Measurements from ENCODE around the gene SYNDIG1L. TPM values are rescaled to one million over a fixed set of nuclear protein-coding genes. Genes with fewer than 3 reads are reported as not detected.
"Not testable (repeated sequence)": the region's sequence is repeated elsewhere in the genome, so short reads cannot be mapped to it uniquely, and the experiment has no call there.

SYNDIG1L gene
- total and polyA plus RNA-seq, 5 donors from 2014 or later: not detected

DNA sequence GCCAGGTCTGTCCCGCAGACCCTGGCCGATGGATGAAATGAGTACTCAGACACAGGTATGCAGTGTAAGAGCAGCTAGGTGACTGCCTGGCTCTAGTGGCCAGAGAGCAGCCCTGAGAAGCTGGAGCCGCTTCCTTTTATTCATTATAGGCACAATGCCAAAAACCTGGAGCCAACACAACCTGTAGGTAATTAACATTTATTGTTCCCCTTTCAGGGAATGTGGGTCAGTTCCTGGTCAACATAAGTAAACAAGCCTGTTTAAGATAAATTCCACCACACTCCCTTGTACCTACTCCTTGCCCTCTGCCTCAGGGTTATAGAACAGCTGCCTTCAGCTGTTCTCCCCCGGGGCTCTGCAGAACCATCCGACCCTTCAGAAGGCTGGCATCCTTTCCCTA, 28.4 kb upstream of the SYNDIG1L start:
- not testable (repeated sequence) for H3K27ac ChIP-seq (ENCODE audit: insufficient read depth, low read length, poor library complexity, severe bottlenecking); DNase-seq; H3K4me1 ChIP-seq (ENCODE audit: control insufficient read depth, insufficient read depth, low read length, poor library complexity, severe bottlenecking); H3K27ac Mint-ChIP-seq; ATAC-seq (ENCODE audit: low read depth in 2 of 2); H3K36me3 Mint-ChIP-seq; H3K36me3 ChIP-seq (ENCODE audit: control insufficient read depth, insufficient read depth, low read length); H3K9me3 ChIP-seq (ENCODE audit: control insufficient read depth in 2 of 2, low read length in 2 of 2); H3K4me3 Mint-ChIP-seq; H3K27me3 ChIP-seq (ENCODE audit: control insufficient read depth, insufficient read depth, low read length); H3K4me3 ChIP-seq (ENCODE audit: low read depth, low read length); H3K4me1 Mint-ChIP-seq
- H3K9me3 Mint-ChIP-seq: peaks cover 0 to 10% (median 0%) of the 10 kb centered on the region in 7 donors
- H3K27me3 Mint-ChIP-seq: peaks cover 22% of the 10 kb centered on the region

DNA sequence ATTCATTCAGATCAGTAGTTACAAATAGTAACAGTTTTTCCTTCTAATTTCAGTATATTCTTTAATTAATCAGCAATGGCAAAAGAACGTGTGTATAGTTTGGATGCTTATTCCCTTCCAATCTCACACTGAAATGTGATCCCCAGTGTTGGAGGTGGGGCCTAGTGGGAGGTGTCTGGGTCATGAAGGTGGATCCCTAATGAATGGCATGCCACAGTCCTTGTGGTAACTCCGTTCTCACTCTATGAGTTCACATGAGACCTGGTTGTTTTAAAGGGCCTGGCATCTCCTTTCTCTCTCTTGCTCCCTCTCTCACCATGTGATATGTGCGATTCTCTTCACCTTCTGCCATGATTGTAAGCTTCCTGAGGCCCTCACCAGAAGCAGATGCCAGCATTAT, 18.9 kb upstream of the SYNDIG1L start:
- Mint-ChIP-seq H3K4me3 (no peak overlapping the region), H3K27me3 (peaks cover 25% of the 10 kb centered on the region), H3K36me3 (no peaks in the 10 kb centered on the region), H3K27ac (no peak overlapping the region), H3K9me3 (peaks cover 0 to 3% (median 0%) of the 10 kb centered on the region in 7 donors), H3K4me1 (no peaks in the 10 kb centered on the region)
- Histone ChIP-seq H3K4me3 (ENCODE audit: low read depth, low read length) (no peak overlapping the region), H3K4me1 (ENCODE audit: control insufficient read depth, insufficient read depth, low read length, poor library complexity, severe bottlenecking) (no peaks in the 10 kb centered on the region), H3K27ac (ENCODE audit: insufficient read depth, low read length, poor library complexity, severe bottlenecking) (no peak overlapping the region), H3K27me3 (ENCODE audit: control insufficient read depth, insufficient read depth, low read length) (peaks cover 6% of the 10 kb centered on the region), H3K36me3 (ENCODE audit: control insufficient read depth, insufficient read depth, low read length) (no peaks in the 10 kb centered on the region), H3K9me3 (ENCODE audit: control insufficient read depth in 2 of 2, low read length in 2 of 2) (no peaks in the 10 kb centered on the region)
- no peak for ATAC-seq (ENCODE audit: low read depth in 2 of 2)
- no peak for DNase-seq

DNA sequence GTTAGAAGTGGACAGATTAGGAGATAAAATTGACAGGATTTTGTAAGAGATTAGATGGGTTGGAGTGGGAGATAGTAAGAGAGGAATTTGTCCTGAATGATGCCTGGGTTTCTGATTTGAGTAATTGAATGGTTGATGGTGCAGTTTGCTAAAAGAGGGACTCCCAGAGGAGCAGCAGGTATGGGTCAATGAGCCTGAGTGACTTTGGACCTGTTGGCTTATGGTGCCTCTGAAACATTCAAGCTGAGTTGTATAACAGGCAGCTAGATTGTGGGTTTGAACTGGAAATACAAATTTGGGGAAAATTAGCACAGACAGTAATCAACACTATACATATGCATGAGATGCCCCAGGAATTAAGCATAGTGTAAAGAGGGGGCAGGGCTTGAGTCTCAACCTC, 16.7 kb upstream of the SYNDIG1L start:
- Histone ChIP-seq H3K4me1 (ENCODE audit: control insufficient read depth, insufficient read depth, low read length, poor library complexity, severe bottlenecking) (no peaks in the 10 kb centered on the region), H3K27me3 (ENCODE audit: control insufficient read depth, insufficient read depth, low read length) (peaks cover 9% of the 10 kb centered on the region), H3K9me3 (ENCODE audit: control insufficient read depth in 2 of 2, low read length in 2 of 2) (no peaks in the 10 kb centered on the region), H3K36me3 (ENCODE audit: control insufficient read depth, insufficient read depth, low read length) (no peaks in the 10 kb centered on the region), H3K27ac (ENCODE audit: insufficient read depth, low read length, poor library complexity, severe bottlenecking) (no peak overlapping the region), H3K4me3 (ENCODE audit: low read depth, low read length) (no peak overlapping the region)
- H3K4me3 Mint-ChIP-seq: no peak overlapping the region
- no peaks in the 10 kb centered on the region for H3K36me3 Mint-ChIP-seq
- peaks cover 0 to 2% (median 0%) of the 10 kb centered on the region in 7 donors for H3K9me3 Mint-ChIP-seq
- H3K27ac Mint-ChIP-seq: no peak overlapping the region
- ATAC-seq (ENCODE audit: low read depth in 2 of 2) (no peak), DNase-seq (no peak)
- H3K4me1 Mint-ChIP-seq: no peaks in the 10 kb centered on the region
- peaks cover 13% of the 10 kb centered on the region for H3K27me3 Mint-ChIP-seq

DNA sequence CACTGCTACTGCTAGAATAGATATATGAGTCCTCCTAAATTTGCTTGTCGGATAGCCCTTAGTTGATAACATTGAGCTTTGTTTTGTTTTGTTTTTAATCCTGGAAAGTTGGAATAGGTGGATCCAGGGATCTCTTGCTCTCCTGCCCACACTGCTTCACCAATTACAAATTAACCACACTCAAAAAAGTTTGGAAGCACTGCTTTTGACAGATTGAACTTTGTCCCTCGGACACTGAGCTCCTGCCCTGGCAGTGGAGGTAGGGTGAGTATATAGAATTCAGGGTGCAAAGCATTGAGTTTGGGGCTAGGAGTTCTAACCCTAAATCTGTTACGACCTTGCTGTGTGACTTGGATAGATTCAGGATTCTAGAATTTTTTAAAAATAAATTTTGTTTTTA, 15.1 kb upstream of the SYNDIG1L start:
- Mint-ChIP-seq H3K9me3 (peaks cover 0 to 2% (median 0%) of the 10 kb centered on the region in 7 donors), H3K36me3 (no peaks in the 10 kb centered on the region), H3K4me1 (no peaks in the 10 kb centered on the region), H3K4me3 (no peak overlapping the region), H3K27ac (no peak overlapping the region), H3K27me3 (peaks cover 14% of the 10 kb centered on the region)
- H3K9me3 ChIP-seq (ENCODE audit: control insufficient read depth in 2 of 2, low read length in 2 of 2): no peaks in the 10 kb centered on the region
- H3K27ac ChIP-seq (ENCODE audit: insufficient read depth, low read length, poor library complexity, severe bottlenecking): no peak overlapping the region
- H3K4me3 ChIP-seq (ENCODE audit: low read depth, low read length): no peak overlapping the region
- no peaks in the 10 kb centered on the region for H3K36me3 ChIP-seq (ENCODE audit: control insufficient read depth, insufficient read depth, low read length)
- DNase-seq: no peak
- H3K27me3 ChIP-seq (ENCODE audit: control insufficient read depth, insufficient read depth, low read length): peaks cover 5% of the 10 kb centered on the region
- ATAC-seq (ENCODE audit: low read depth in 2 of 2): no peak
- H3K4me1 ChIP-seq (ENCODE audit: control insufficient read depth, insufficient read depth, low read length, poor library complexity, severe bottlenecking): no peaks in the 10 kb centered on the region

DNA sequence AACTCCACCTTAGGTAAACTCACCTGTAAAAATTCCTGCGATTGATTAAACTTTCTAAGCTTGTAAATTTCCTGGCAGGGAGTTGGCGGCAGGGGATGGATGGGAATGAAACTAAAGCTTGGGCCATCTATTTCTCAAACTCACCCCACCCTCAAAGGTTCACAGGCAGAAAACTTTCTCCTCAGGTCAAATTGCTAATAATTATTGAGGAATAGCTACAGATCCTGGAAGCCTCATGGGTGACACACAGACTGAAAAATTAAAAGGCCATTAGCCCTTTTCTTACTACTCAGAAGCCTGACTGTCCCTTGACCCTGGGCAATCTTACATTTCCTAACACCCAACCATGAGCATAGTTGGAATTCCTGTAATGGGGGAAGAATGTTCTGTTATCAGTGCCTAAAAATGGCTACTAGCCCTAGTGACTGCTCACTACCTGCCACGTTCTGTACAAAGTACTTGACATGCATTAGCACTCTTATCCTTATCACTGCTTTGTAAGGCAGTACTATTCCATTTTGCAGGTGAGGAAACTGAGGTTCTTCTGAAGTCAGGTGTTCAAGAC, 12.4 kb upstream of the SYNDIG1L start:
- Mint-ChIP-seq H3K36me3 (no peaks in the 10 kb centered on the region), H3K27me3 (peaks cover 12% of the 10 kb centered on the region)
- H3K27ac ChIP-seq (ENCODE audit: insufficient read depth, low read length, poor library complexity, severe bottlenecking): no peak overlapping the region

DNA sequence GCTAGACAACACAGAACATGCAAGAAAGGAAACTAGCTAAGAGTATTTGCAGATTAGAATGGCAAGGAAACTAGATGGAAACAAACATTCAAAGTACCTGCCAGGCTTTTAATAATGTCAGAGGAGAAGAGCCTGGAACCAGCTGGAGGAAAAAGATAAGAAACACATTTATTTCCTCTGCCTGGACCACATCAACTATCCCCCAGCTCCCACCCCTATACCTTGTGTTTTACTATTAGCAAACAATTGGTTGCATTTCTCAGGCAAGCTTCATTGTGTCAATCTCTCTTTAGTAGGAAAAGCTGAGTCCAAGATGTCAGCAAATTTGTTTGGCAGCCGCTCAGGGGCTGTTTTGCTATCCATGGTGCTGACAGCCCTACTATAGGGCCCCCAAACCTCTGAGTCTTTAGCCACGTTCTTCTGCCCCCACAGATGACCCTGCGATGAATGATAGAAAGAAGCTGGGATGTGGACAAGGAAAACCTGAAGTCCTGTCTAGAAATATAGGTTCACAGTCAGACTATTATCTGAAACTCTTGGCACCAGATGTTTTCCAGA, 11.6 kb upstream of the SYNDIG1L start:
- no peak overlapping the region for H3K27ac Mint-ChIP-seq
- peaks cover 12% of the 10 kb centered on the region for H3K27me3 Mint-ChIP-seq

More for the DNA sequence above, 12.4 kb upstream of the SYNDIG1L start:
- DNase-seq (no peak), ATAC-seq (ENCODE audit: low read depth in 2 of 2) (no peak)
- Histone ChIP-seq H3K27me3 (ENCODE audit: control insufficient read depth, insufficient read depth, low read length) (peaks cover 3% of the 10 kb centered on the region), H3K4me3 (ENCODE audit: low read depth, low read length) (no peak overlapping the region), H3K9me3 (ENCODE audit: control insufficient read depth in 2 of 2, low read length in 2 of 2) (no peaks in the 10 kb centered on the region), H3K36me3 (ENCODE audit: control insufficient read depth, insufficient read depth, low read length) (no peaks in the 10 kb centered on the region), H3K4me1 (ENCODE audit: control insufficient read depth, insufficient read depth, low read length, poor library complexity, severe bottlenecking) (no peaks in the 10 kb centered on the region)
- no peaks in the 10 kb centered on the region for H3K4me1 Mint-ChIP-seq
- H3K27ac Mint-ChIP-seq: no peak overlapping the region
- peaks cover 0 to 2% (median 0%) of the 10 kb centered on the region in 7 donors for H3K9me3 Mint-ChIP-seq
- H3K4me3 Mint-ChIP-seq: no peak overlapping the region

DNA sequence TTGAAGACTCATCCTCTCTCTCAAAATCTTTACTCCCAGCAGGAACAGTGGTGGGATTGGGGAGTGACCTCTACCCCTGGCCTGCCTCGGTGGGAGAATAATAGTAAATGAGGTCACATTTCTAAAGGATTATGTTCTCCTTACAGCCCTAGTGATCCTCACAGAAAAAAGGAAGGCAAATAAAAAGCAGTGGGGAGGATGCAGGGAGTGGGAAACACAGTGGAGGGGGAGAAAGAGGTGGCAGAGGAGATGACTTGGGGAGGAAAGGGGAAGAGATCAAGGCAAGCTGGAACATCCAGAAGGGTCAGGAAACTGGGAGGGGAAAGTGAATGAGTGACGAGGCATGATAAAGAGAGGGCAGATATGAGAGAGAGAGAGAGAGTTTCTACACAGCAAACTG, 8.3 kb upstream of the SYNDIG1L start:
- Histone ChIP-seq H3K4me3 (ENCODE audit: low read depth, low read length) (no peak overlapping the region), H3K4me1 (ENCODE audit: control insufficient read depth, insufficient read depth, low read length, poor library complexity, severe bottlenecking) (no peaks in the 10 kb centered on the region), H3K9me3 (ENCODE audit: control insufficient read depth in 2 of 2, low read length in 2 of 2) (no peaks in the 10 kb centered on the region), H3K27ac (ENCODE audit: insufficient read depth, low read length, poor library complexity, severe bottlenecking) (no peak overlapping the region), H3K36me3 (ENCODE audit: control insufficient read depth, insufficient read depth, low read length) (no peaks in the 10 kb centered on the region), H3K27me3 (ENCODE audit: control insufficient read depth, insufficient read depth, low read length) (peaks cover 6% of the 10 kb centered on the region)
- no peaks in the 10 kb centered on the region for H3K36me3 Mint-ChIP-seq
- H3K27me3 Mint-ChIP-seq: peaks cover 12% of the 10 kb centered on the region
- H3K4me3 Mint-ChIP-seq: no peak overlapping the region
- no peak for ATAC-seq (ENCODE audit: low read depth in 2 of 2)
- no peaks in the 10 kb centered on the region for H3K4me1 Mint-ChIP-seq
- H3K9me3 Mint-ChIP-seq: peaks cover 0 to 2% (median 0%) of the 10 kb centered on the region in 7 donors
- H3K27ac Mint-ChIP-seq: no peak overlapping the region
- DNase-seq: no peak

More for the DNA sequence above, 11.6 kb upstream of the SYNDIG1L start:
- Histone ChIP-seq H3K27ac (ENCODE audit: insufficient read depth, low read length, poor library complexity, severe bottlenecking) (no peak overlapping the region), H3K27me3 (ENCODE audit: control insufficient read depth, insufficient read depth, low read length) (peaks cover 3% of the 10 kb centered on the region), H3K4me3 (ENCODE audit: low read depth, low read length) (no peak overlapping the region), H3K36me3 (ENCODE audit: control insufficient read depth, insufficient read depth, low read length) (no peaks in the 10 kb centered on the region), H3K4me1 (ENCODE audit: control insufficient read depth, insufficient read depth, low read length, poor library complexity, severe bottlenecking) (no peaks in the 10 kb centered on the region), H3K9me3 (ENCODE audit: control insufficient read depth in 2 of 2, low read length in 2 of 2) (no peaks in the 10 kb centered on the region)
- H3K4me3 Mint-ChIP-seq: no peak overlapping the region
- no peak for DNase-seq
- no peak for ATAC-seq (ENCODE audit: low read depth in 2 of 2)
- H3K4me1 Mint-ChIP-seq: no peaks in the 10 kb centered on the region
- H3K36me3 Mint-ChIP-seq: no peaks in the 10 kb centered on the region
- H3K9me3 Mint-ChIP-seq: peaks cover 0 to 2% (median 0%) of the 10 kb centered on the region in 7 donors

DNA sequence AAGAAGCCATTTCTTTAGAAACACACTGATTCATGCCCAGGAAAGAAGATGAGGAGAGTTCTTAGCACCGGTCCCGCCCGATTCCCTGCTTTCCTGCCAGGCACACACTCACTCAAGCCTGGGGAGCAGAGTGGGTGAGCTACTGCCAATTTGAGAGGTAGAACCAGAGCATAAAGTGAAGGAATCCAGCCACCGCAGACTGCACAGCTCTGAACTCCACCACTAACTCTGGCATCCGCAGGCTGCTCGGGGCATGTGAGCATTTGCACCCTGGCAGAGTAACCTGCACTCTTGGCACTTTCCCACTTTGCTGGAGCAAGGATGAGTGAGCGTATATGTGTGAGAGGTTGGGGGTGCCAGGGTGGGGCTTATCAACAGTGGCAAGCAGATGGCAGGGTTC, 4.0 kb upstream of the SYNDIG1L start:
- no peak for DNase-seq
- Histone ChIP-seq H3K4me1 (ENCODE audit: control insufficient read depth, insufficient read depth, low read length, poor library complexity, severe bottlenecking) (no peaks in the 10 kb centered on the region), H3K36me3 (ENCODE audit: control insufficient read depth, insufficient read depth, low read length) (no peaks in the 10 kb centered on the region), H3K4me3 (ENCODE audit: low read depth, low read length) (no peak overlapping the region), H3K27me3 (ENCODE audit: control insufficient read depth, insufficient read depth, low read length) (peaks cover 11% of the 10 kb centered on the region), H3K27ac (ENCODE audit: insufficient read depth, low read length, poor library complexity, severe bottlenecking) (no peak overlapping the region), H3K9me3 (ENCODE audit: control insufficient read depth in 2 of 2, low read length in 2 of 2) (no peaks in the 10 kb centered on the region)
- Mint-ChIP-seq H3K36me3 (peaks cover 3% of the 10 kb centered on the region), H3K4me3 (no peak overlapping the region), H3K4me1 (peaks cover 0 to 3% (median 0%) of the 10 kb centered on the region in 4 donors), H3K9me3 (peaks cover 0 to 2% (median 0%) of the 10 kb centered on the region in 7 donors), H3K27ac (no peak overlapping the region), H3K27me3 (peaks cover 37% of the 10 kb centered on the region)
- no peak for ATAC-seq (ENCODE audit: low read depth in 2 of 2)

Data from CD4-positive, CD25-positive, alpha-beta regulatory T cell (primary cell).